ENCODE data around the gene CNR2. TPM values are rescaled to one million over a fixed set of nuclear protein-coding genes. Genes with fewer than 3 reads are reported as not detected.
"Not testable (repeated sequence)": the region's sequence is repeated elsewhere in the genome, so short reads cannot be mapped to it uniquely, and the experiment has no call there.

Gene CNR2
- total RNA-seq, 2 experiments from 2014 or later: not detected

DNA sequence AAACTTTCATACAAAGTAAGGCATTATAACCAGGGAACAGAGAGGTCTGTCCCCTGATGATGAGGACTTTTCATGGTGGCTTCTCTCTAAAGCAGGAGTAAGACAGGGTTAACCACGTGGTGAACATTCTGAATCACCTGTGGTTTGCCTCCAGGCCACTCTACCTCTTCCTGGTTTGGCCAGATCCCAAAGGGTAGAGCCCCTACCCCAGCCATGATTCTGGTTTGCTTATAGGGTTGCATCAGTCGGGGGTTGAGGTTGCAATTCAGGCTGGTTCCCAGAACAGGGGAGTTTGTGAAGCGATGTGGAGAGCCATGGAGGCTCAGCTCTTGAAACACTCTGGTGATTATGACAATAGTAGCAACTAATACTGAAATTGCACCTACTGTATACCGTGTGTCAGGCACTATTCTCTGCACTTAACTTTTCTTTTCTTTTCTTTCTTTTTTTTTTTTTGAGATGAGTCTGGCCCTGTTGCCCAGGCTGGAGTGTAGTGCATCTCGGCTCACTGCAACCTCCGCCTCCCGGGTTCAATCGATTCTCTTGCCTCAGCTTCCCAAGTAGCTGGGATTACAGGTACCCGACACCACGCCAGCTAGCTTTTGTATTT lies 8.3 kb downstream of the CNR2 start:
- intact Hi-C loops (cut with DNase I, micrococcal nuclease): loop anchor here in 1 of 2 experiments (2.0 kb wide), 1 partner anchor 54 kb away; the partner anchor contains the start of gene PNRC2
- Mint-ChIP-seq H3K9me3 (ENCODE audit: low read depth) (no peaks in the 10 kb centered on the region), H3K27ac (no peak overlapping the region), H3K4me3 (no peak overlapping the region), H3K36me3 (ENCODE audit: low read depth) (no peaks in the 10 kb centered on the region), H3K27me3 (peaks cover 51% of the 10 kb centered on the region), H3K4me1 (peaks cover 10% of the 10 kb centered on the region)
- ChIA-PET CTCF (interaction anchor here (1.8 kb wide), 1 partner anchor 94 kb away, joined by 5 read pairs; no protein-coding TSS in a partner anchor), POLR2A (no interaction called here)
- ATAC-seq: peak; percentile 84
- peak; percentile 66 for DNase-seq

DNA sequence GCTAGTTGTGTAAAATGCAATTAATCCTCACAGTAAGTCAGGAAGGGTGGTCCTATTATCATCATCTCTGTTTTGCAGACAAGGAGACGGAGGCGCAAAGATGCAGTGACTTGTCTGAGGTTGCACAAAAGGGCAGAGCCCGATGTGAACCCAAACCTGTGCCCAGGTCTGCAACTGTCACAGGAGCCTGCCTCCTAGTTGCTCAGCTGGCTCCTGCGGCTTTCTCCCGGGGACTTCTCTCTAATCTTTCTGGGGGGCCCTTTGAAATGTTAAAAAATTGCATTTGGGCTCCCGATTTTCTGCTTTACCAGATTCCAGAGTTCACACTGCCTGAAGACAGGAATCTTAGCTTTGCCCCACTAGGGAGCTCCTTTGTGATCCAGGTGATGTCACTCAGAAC lies 9.4 kb downstream of the CNR2 start:
- intact Hi-C loops (cut with DNase I, micrococcal nuclease): loop anchor here in 1 of 2 experiments (2.0 kb wide), 1 partner anchor 55 kb away; the partner anchor contains the start of gene PNRC2
- Mint-ChIP-seq H3K27ac (no peak overlapping the region), H3K36me3 (ENCODE audit: low read depth) (no peaks in the 10 kb centered on the region), H3K4me1 (peaks cover 9% of the 10 kb centered on the region), H3K9me3 (ENCODE audit: low read depth) (no peaks in the 10 kb centered on the region), H3K27me3 (peaks cover 47% of the 10 kb centered on the region), H3K4me3 (no peak overlapping the region)
- DNase-seq (no peak), ATAC-seq (no peak)
- CTCF ChIA-PET: interaction anchor here (0.8 to 1.8 kb wide), 2 partner anchors 22 to 93 kb away, joined by 3 to 5 read pairs; no protein-coding TSS in a partner anchor
- POLR2A ChIA-PET: interaction anchor here (0.7 kb wide), 1 partner anchor 102 kb away, joined by 3 read pairs; no protein-coding TSS in a partner anchor

DNA sequence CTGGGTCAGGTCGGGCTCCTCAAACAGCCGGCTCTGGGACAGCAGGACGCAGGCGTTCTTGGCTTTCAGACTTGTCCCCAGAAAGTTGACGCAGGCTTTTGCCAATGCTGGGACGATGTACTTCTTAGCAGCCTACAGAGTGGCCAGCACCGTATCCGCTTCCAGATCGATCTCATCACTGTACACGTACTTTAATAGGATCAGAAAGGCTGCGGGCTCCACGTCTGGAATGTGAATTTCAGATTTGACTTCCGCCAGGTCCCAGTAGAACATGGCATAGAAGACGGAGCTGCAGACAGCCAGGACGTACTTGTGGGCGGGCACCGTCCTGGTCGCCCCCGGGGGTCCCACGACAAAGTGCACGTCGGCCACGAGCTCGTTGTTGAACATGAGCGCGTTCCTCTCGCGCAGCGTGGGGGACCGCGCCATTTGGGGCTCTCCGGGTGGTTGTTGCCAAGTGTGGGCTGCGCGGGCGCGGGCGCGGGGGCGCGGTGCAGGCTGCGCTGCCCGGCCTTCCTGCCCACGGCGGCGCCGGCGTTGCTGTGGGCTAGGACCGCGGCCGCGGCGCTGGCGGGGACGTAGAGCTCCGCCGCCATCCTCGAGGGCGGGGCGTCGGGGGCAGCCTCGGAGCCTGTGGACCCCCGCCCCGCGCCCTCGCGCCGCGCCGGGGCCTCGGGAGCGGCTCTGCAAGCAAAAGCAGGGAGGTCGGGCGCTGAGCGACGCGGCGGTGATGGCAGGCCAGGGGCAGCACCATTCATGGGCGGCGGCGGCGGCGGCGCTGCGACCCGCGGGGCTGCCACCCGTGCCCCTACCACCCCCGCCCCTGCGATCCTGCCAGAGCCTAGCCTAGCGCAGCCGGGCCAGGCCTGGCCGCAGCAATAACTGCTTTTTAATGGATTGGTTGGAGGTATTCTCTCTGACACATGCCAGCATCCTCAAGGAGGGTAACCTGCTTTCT lies 10.6 kb downstream of the CNR2 start:
- Mint-ChIP-seq H3K27ac (no peak overlapping the region), H3K4me3 (no peak overlapping the region), H3K36me3 (ENCODE audit: low read depth) (no peaks in the 10 kb centered on the region), H3K4me1 (peaks cover 9% of the 10 kb centered on the region), H3K27me3 (peaks cover 42% of the 10 kb centered on the region), H3K9me3 (ENCODE audit: low read depth) (no peaks in the 10 kb centered on the region)
- ChIA-PET CTCF (interaction anchor here (0.6 kb wide), 1 partner anchor 212 kb away, joined by 3 read pairs; no protein-coding TSS in a partner anchor), POLR2A (no interaction called here)
- DNase-seq (no peak), ATAC-seq (no peak)
- intact Hi-C loops (cut with DNase I, micrococcal nuclease): no loop called here

DNA sequence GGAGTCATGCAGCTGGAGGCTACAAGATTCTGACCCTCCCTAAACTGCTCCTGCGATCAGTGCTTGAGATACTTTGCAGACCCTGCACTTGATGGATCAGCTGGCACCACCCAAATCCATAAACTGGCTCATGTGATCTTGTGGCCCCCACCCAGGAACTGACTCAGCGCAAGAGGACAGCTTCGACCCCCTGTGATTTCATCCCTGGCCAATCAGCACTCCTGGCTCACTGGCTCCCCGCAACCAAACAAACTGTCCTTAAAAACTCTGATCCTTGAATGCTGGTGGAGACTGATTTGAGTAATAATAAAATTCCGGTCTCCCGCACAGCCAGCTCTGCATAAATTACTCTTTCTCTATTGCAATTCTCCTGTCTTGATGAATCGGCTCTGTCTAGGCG lies 13.1 kb downstream of the CNR2 start:
- H3K9me3 Mint-ChIP-seq (ENCODE audit: low read depth); intact Hi-C loops (cut with DNase I, micrococcal nuclease); H3K27ac Mint-ChIP-seq; H3K36me3 Mint-ChIP-seq (ENCODE audit: low read depth); DNase-seq; H3K4me3 Mint-ChIP-seq; CTCF ChIA-PET; ATAC-seq: not testable (repeated sequence)
- H3K27me3 Mint-ChIP-seq: peaks cover 30% of the 10 kb centered on the region
- peaks cover 18% of the 10 kb centered on the region for H3K4me1 Mint-ChIP-seq
- POLR2A ChIA-PET: interaction anchor here (0.7 kb wide), 1 partner anchor 363 kb away, joined by 3 read pairs; no protein-coding TSS in a partner anchor

DNA sequence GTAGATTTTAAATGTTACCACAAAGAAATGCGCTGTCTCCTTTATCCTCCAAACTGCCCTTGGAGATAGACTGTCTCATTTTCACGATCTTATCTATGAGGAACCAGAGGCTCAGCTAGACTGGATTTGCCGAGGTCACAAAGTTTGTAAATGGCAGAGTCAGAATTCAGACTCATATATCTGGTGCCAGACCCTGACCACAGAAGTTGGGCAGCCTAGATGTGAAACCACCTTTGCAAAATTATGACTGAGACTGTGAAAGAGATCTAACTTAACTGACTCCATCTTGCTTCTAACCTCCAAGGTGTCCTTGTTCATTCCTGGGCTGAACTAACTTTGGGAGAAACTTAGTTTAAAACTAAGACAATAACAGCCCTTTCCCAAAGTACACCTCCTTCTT lies 14.1 kb downstream of the CNR2 start:
- Mint-ChIP-seq H3K27ac (no peak overlapping the region), H3K4me1 (peaks cover 13% of the 10 kb centered on the region), H3K36me3 (ENCODE audit: low read depth) (no peaks in the 10 kb centered on the region), H3K4me3 (no peak overlapping the region), H3K27me3 (peaks cover 27% of the 10 kb centered on the region), H3K9me3 (ENCODE audit: low read depth) (no peaks in the 10 kb centered on the region)
- CTCF ChIA-PET: no interaction called here
- intact Hi-C loops (cut with DNase I, micrococcal nuclease): no loop called here
- DNase-seq: peak; percentile 25
- POLR2A ChIA-PET: no interaction called here
- ATAC-seq: peak; percentile 33

DNA sequence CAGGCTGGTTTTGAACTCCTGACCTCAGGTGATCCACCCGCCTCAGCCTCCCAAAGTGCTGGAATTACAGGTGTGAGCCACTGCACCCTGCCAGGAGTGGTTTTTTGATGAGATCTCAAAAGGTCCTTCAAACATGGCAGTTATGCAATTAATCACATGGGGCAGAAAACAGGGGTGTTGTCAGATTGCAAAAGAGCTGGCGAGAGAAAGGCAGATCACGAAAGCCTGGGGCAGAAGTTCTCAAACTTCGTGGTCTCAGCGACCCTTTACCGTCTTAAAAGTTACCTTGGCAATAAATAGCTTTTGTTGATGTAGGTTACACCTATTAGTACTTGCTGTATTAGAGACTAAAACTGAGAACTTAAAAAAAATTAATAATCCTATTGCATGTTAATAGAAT lies 16.1 kb downstream of the CNR2 start:
- CTCF ChIA-PET: interaction anchor here (0.6 to 1.3 kb wide), 4 partner anchors 11 to 798 kb away, joined by 3 to 5 read pairs (median 4); no protein-coding TSS in a partner anchor
- POLR2A ChIA-PET: interaction anchor here (0.6 kb wide), 1 partner anchor 10 kb away, joined by 5 read pairs; no protein-coding TSS in a partner anchor
- no peaks in the 10 kb centered on the region for H3K36me3 Mint-ChIP-seq (ENCODE audit: low read depth)
- ATAC-seq: no peak
- H3K4me3 Mint-ChIP-seq: no peak overlapping the region
- peaks cover 13% of the 10 kb centered on the region for H3K4me1 Mint-ChIP-seq
- intact Hi-C loops (cut with DNase I, micrococcal nuclease): no loop called here
- DNase-seq: no peak
- no peaks in the 10 kb centered on the region for H3K9me3 Mint-ChIP-seq (ENCODE audit: low read depth)
- peaks cover 18% of the 10 kb centered on the region for H3K27me3 Mint-ChIP-seq
- H3K27ac Mint-ChIP-seq: no peak overlapping the region

DNA sequence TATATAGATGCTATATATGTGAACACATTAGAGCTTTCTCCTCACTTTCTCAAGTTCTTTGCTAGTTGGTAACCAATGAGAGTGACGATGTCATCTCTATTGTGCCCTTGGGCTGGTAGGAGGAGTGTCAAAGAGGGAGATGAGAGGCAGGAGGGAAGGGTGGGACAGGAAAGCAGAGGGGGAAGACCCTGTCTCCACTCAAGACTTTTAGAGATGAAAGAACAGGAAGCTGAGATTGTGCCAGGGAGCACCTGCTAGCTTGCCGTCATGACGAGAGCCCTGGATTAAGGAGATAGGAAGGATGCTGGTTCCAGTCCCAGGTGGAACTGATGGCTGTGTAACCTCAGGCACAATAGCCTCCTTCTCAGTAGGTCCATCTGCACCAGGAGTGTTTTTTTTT lies 16.7 kb downstream of the CNR2 start:
- intact Hi-C loops (cut with DNase I, micrococcal nuclease): no loop called here
- ChIA-PET POLR2A (interaction anchor here (0.6 kb wide), 1 partner anchor 11 kb away, joined by 5 read pairs; no protein-coding TSS in a partner anchor), CTCF (interaction anchor here (0.6 to 1.0 kb wide), 5 partner anchors 11 to 797 kb away, joined by 3 to 5 read pairs (median 3); no protein-coding TSS in a partner anchor)
- H3K9me3 Mint-ChIP-seq (ENCODE audit: low read depth): no peaks in the 10 kb centered on the region
- peaks cover 12% of the 10 kb centered on the region for H3K27me3 Mint-ChIP-seq
- no peak for DNase-seq
- H3K36me3 Mint-ChIP-seq (ENCODE audit: low read depth): no peaks in the 10 kb centered on the region
- peaks cover 13% of the 10 kb centered on the region for H3K4me1 Mint-ChIP-seq
- no peak overlapping the region for H3K4me3 Mint-ChIP-seq
- no peak overlapping the region for H3K27ac Mint-ChIP-seq
- no peak for ATAC-seq

DNA sequence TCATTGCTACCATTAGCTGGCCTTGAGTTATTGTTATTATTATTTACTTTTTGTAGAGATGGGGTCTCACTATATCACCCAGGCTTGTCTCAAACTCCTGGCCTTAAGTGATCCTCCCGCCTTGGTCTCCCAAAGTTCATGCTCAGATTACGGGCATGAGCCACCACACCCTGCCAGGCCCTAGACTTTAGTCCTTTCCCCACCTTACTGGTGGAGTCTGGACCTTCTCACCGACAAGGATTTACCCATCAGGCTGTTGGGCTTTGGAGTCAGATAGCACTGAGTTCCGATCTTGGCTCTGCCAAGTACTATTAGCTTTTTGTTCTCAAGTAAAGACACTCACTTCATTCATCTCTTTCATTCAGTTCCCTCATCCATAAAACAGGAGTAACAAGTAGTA lies 17.2 kb downstream of the CNR2 start:
- Mint-ChIP-seq H3K4me3 (no peak overlapping the region), H3K36me3 (ENCODE audit: low read depth) (no peaks in the 10 kb centered on the region), H3K27me3 (peaks cover 7% of the 10 kb centered on the region), H3K27ac (no peak overlapping the region), H3K4me1 (peaks cover 13% of the 10 kb centered on the region), H3K9me3 (ENCODE audit: low read depth) (no peaks in the 10 kb centered on the region)
- ATAC-seq (no peak), DNase-seq (no peak)
- intact Hi-C loops (cut with DNase I, micrococcal nuclease): no loop called here
- ChIA-PET CTCF (interaction anchor here (0.5 to 1.0 kb wide), 5 partner anchors 12 to 556 kb away, joined by 3 to 5 read pairs (median 3); no protein-coding TSS in a partner anchor), POLR2A (no interaction called here)

DNA sequence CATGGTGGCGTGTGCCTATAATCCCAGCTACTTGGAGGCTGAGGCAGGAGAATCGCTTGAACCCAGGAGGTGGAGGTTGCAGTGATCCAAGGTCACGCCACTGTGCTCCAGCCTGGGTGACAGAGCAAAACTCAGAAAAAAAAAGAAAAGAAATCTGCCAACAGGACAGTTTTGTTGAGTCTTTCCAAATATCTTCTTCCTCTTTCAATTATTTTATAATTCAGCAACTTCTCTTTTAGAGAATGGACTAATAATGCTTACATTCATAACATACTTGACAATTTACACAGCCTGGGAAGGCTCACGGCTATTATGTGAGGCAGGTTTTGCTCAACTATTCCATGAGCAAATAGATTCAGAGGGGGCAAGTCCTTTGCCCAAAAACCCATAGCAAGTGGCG lies 18.1 kb downstream of the CNR2 start:
- ATAC-seq: no peak
- H3K27ac Mint-ChIP-seq: no peak overlapping the region

DNA sequence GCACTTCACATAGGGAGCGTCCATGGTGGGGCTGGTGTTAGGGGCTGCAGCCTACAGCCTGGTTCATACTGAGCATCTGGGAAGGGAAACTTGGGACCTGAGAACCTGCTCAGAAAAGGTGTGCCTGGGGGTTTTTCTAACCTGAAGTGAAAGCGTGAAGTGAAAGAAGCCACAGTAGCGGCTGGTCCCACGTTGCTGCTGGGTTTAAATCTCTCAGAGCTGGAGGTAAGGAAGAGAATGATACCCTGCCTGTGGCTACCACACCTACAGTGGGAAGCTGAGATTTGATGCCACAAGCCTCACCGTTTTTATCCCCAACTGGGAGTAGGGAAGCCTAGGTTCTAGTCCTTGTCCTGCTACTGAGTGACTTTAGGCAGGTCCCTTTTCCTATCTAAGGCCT lies 24.1 kb downstream of the CNR2 start:
- ChIA-PET POLR2A (no interaction called here), CTCF (interaction anchor here (0.9 kb wide), 1 partner anchor 19 kb away, joined by 3 read pairs; no protein-coding TSS in a partner anchor)
- DNase-seq (no peak), ATAC-seq (no peak)
- H3K36me3 Mint-ChIP-seq (ENCODE audit: low read depth): no peaks in the 10 kb centered on the region
- no peak overlapping the region for H3K27ac Mint-ChIP-seq
- H3K4me3 Mint-ChIP-seq: no peak overlapping the region
- intact Hi-C loops (cut with DNase I, micrococcal nuclease): no loop called here
- H3K27me3 Mint-ChIP-seq: peaks cover 2% of the 10 kb centered on the region
- no peaks in the 10 kb centered on the region for H3K4me1 Mint-ChIP-seq
- no peaks in the 10 kb centered on the region for H3K9me3 Mint-ChIP-seq (ENCODE audit: low read depth)

More for the DNA sequence above, 18.1 kb downstream of the CNR2 start:
- Mint-ChIP-seq H3K4me3 (no peak overlapping the region), H3K36me3 (ENCODE audit: low read depth) (no peaks in the 10 kb centered on the region), H3K9me3 (ENCODE audit: low read depth) (no peaks in the 10 kb centered on the region), H3K27me3 (peaks cover 2% of the 10 kb centered on the region), H3K4me1 (peaks cover 13% of the 10 kb centered on the region)
- ChIA-PET CTCF (no interaction called here), POLR2A (no interaction called here)
- DNase-seq: no peak
- intact Hi-C loops (cut with DNase I, micrococcal nuclease): no loop called here

DNA sequence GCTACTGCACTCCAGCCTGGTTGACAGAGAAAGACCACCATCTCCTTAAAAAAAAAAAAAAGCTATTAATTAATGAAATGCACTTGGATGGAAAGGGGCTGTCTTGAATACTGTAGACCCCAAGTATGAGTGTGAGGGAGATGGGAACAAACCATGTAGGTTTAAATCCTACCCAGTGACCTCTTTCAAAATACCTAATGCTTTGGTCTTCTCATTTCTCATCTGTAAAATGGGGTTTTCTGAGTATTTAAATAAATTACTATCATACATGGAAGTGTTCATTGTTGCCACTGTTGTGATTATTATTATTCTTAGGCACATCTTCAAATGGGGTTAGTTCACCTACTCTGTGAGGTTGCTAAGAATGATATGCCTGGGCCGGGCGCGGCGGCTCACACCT lies 27.9 kb downstream of the CNR2 start:
- intact Hi-C loops (cut with DNase I, micrococcal nuclease): no loop called here
- H3K36me3 Mint-ChIP-seq (ENCODE audit: low read depth): no peaks in the 10 kb centered on the region
- no peaks in the 10 kb centered on the region for H3K4me1 Mint-ChIP-seq
- ChIA-PET CTCF (interaction anchor here (0.6 kb wide), 1 partner anchor 71 kb away, joined by 3 read pairs; no protein-coding TSS in a partner anchor), POLR2A (no interaction called here)
- no peaks in the 10 kb centered on the region for H3K9me3 Mint-ChIP-seq (ENCODE audit: low read depth)
- H3K27ac Mint-ChIP-seq: no peak overlapping the region
- H3K4me3 Mint-ChIP-seq: no peak overlapping the region
- H3K27me3 Mint-ChIP-seq: peaks cover 2% of the 10 kb centered on the region
- DNase-seq: no peak
- no peak for ATAC-seq

All from activated CD4-positive, alpha-beta T cell treated with anti-CD3 and anti-CD28 coated beads for 36 hours (primary cell).